ENCODE results near the gene CARD14.
"Not testable (repeated sequence)": the region's sequence is repeated elsewhere in the genome, so short reads cannot be mapped to it uniquely, and the experiment has no call there.

The CARD14 gene

GRCh38 chr17:80187090-80187489, 17.3 kb downstream of the CARD14 start:
- DNase-seq: no peak

- no peak for DNase-seq
These were observed 17.7 kb downstream of the CARD14 start for GRCh38 chr17:80187515-80187941.

GRCh38 chr17:80189611-80190010, 19.8 kb downstream of the CARD14 start:
- DNase-seq: no peak

GRCh38 chr17:80190716-80191115, 20.9 kb downstream of the CARD14 start:
- no peak for DNase-seq

GRCh38 chr17:80191192-80191591, 21.4 kb downstream of the CARD14 start:
- no peak for DNase-seq

- DNase-seq: no peak
These were observed 22.2 kb downstream of the CARD14 start for GRCh38 chr17:80191865-80192661.

GRCh38 chr17:80195141-80195540, 25.3 kb downstream of the CARD14 start:
- DNase-seq: no peak

GRCh38 chr17:80195671-80196529, 26.1 kb downstream of the CARD14 start:
- peak; percentile 66 for DNase-seq

GRCh38 chr17:80196652-80197051, 26.8 kb downstream of the CARD14 start:
- no peak for DNase-seq

- no peak for DNase-seq
These were observed 28.4 kb downstream of the CARD14 start for GRCh38 chr17:80198144-80198661.

- DNase-seq: not testable (repeated sequence)
These were observed 29.5 kb downstream of the CARD14 start for GRCh38 chr17:80199295-80199694.

GRCh38 chr17:80201446-80201845, 31.6 kb downstream of the CARD14 start:
- no peak for DNase-seq

- DNase-seq: no peak
These were observed 32.4 kb downstream of the CARD14 start for GRCh38 chr17:80202197-80202596.

GRCh38 chr17:80203471-80203963, 33.7 kb downstream of the CARD14 start:
- DNase-seq: no peak

GRCh38 chr17:80204626-80205468, 35.0 kb downstream of the CARD14 start:
- no peak for DNase-seq

- no peak for DNase-seq
These were observed 36.0 kb downstream of the CARD14 start for GRCh38 chr17:80205811-80206210.

GRCh38 chr17:80208050-80208449, 38.2 kb downstream of the CARD14 start:
- no peak for DNase-seq

GRCh38 chr17:80209765-80210164, 39.9 kb downstream of the CARD14 start:
- DNase-seq: no peak

- no peak for DNase-seq
These were observed 40.7 kb downstream of the CARD14 start for GRCh38 chr17:80210348-80211108.

- no peak for DNase-seq
These were observed 42.3 kb downstream of the CARD14 start for GRCh38 chr17:80212109-80212508.

- no peak for DNase-seq
These were observed 42.7 kb downstream of the CARD14 start for GRCh38 chr17:80212511-80212910.

Data from CD4-positive, alpha-beta T cell treated with Interleukin-21 for 1 hour (primary cell).